Tibial artery (tissue), 4 donors: ENCODE measurements around the gene RAB41.
"Not testable (repeated sequence)": the region's sequence is repeated elsewhere in the genome, so short reads cannot be mapped to it uniquely, and the experiment has no call there.

ENCODE experiments used
- DNase-seq, 2 donors: peaks; one replicate each; pipeline ENCODE4 v3.0.0-alpha.2; 2019
- H3K27ac ChIP-seq, 2 donors: fragments of 200-600 bp; sonication (generic) in 1 of 2; 1 replicate in 1 of 2; 2 replicates in 1 of 2; pipeline ENCODE4 v1.5.1; 2018 to 2019; ENCODE audit warnings: mild to moderate bottlenecking in 1 of 2
- H3K27me3 ChIP-seq, 2 donors: fragments of 200-600 bp; sonication (generic) in 1 of 2; one replicate each; pipeline versions ENCODE4 v1.5.1 to v1.6.0; 2016 to 2019
- H3K36me3 ChIP-seq, 3 donors: fragments of 200-600 bp; sonication (generic) in 2 of 3; one replicate each; pipeline ENCODE4 v1.5.1; 2016 to 2019; ENCODE audit warnings: mild to moderate bottlenecking in 2 of 3
- H3K4me1 ChIP-seq, 4 donors: fragments of 200-600 bp; sonication (generic) in 2 of 4; 1 replicate in 3 of 4; 2 replicates in 1 of 4; pipeline ENCODE4 v1.5.1; 2016 to 2019
- H3K4me3 ChIP-seq, 2 donors: fragments of 200-600 bp; sonication (generic) in 1 of 2; 1 replicate in 1 of 2; 2 replicates in 1 of 2; pipeline ENCODE4 v1.5.1; 2018 to 2019; ENCODE audit warnings: mild to moderate bottlenecking in 2 of 2
- H3K9me3 ChIP-seq, 3 donors: fragments of 200-600 bp; sonication (generic) in 1 of 3; one replicate each; pipeline ENCODE4 v1.5.1; 2016 to 2019
- intact Hi-C: fragments of 100-400 bp; cut with DNase I; formaldehyde crosslinking; loops from one replicate; pipeline ENCODE4 v1.15.0; 2023; ENCODE audit warnings: low total_unique reads
- TF ChIP-seq, protein P1 (sequence below), 2 experiments: fragments of 200-600 bp in 1 of 2; fragments of 450-650 bp in 1 of 2; IDR thresholded peaks; one replicate each; pipeline ENCODE4 v1.5.1; 2017 to 2019; ENCODE audit warnings: antibody characterized with exemption in 2 of 2, mild to moderate bottlenecking in 1 of 2, moderate library complexity in 1 of 2

Gene RAB41

DNA sequence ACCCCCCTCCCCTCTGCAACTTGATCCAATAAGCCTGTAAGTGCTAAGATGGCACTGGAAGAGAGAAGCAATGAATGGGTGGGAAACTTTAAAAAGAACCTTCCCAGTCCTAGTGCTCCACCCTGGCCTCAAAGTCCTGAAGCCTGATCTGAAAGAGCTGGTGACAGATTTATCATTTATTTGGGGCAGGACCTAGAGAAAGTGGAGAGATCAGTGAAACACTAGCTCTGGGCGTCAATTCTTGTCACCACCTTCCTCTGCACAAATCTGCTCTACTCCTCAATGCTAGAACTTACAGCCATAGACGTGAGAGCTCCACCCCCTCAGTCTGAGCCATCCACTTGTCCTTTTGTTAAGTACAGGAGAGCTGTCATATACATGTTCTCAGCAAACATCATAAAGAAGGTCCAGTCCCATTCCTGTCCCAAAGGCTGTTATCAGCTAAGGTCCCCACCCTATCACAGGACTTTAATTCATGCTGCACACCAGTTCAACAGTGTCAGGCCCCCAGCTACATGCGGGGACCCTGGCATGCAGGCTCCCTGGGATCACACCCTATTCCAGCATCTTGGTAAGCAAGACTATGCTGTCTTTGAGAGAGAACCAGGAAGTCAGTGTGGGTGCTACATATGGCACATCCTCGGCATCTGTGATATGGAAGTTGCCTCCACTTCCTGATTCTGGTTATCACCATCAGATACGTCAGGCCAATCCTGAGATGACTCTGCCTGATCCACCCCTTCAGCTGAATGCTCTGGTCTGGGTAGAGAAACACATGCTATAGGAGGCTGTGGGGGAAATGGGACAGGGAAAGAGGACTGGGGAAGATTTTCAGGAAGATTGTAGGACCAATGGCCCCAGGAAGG is 24.3 kb upstream of the RAB41 start:
- TF ChIP-seq, protein P1, sequence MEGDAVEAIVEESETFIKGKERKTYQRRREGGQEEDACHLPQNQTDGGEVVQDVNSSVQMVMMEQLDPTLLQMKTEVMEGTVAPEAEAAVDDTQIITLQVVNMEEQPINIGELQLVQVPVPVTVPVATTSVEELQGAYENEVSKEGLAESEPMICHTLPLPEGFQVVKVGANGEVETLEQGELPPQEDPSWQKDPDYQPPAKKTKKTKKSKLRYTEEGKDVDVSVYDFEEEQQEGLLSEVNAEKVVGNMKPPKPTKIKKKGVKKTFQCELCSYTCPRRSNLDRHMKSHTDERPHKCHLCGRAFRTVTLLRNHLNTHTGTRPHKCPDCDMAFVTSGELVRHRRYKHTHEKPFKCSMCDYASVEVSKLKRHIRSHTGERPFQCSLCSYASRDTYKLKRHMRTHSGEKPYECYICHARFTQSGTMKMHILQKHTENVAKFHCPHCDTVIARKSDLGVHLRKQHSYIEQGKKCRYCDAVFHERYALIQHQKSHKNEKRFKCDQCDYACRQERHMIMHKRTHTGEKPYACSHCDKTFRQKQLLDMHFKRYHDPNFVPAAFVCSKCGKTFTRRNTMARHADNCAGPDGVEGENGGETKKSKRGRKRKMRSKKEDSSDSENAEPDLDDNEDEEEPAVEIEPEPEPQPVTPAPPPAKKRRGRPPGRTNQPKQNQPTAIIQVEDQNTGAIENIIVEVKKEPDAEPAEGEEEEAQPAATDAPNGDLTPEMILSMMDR (IDR thresholded peaks at IDR 0.05), result no peak
- Histone ChIP-seq H3K4me1 (no peaks in the 10 kb centered on the region), H3K27ac (no peak overlapping the region), H3K4me3 (no peak overlapping the region), H3K36me3 (no peaks in the 10 kb centered on the region), H3K9me3 (no peaks in the 10 kb centered on the region), H3K27me3 (no peaks in the 10 kb centered on the region)
- intact Hi-C loops, result no loop called here
- no peak for DNase-seq

DNA sequence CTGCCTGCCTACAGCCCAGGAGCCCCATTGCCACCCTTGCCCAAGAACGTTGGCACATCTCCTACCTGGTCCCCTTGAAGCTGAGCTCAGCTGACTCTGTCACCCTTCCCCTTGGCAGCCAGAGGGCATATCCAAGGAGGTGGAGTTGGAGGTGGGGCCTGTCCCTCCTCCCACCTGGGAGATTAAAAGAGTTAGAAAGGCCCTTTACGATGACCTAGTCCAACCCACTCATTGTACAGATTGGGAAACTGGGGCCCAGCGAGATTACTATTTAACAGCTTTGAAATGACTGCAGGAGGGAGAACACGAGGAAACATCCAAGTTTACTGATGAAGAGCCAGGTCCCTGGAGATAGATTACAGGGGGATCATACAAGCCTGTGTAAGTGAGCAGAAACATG is 21.9 kb upstream of the RAB41 start, which contains the start of gene P2RY4:
TSS of gene P2RY4 (minus strand) at position 101 of the 400 bp plus-strand sequence. CDS start 580 bp downstream, outside the sequence.
- H3K4me1 ChIP-seq, result no peaks in the 10 kb centered on the region
- H3K27ac ChIP-seq, result no peak within 1 kb of the TSS
- no peaks in the 10 kb centered on the region for H3K36me3 ChIP-seq
- no peaks in the 10 kb centered on the region for H3K9me3 ChIP-seq
- DNase-seq, result no peak
- H3K4me3 ChIP-seq, result no peak within 1 kb of the TSS
- TF ChIP-seq, protein P1 (IDR thresholded peaks at IDR 0.05), result no peak
- no peaks in the 10 kb centered on the region for H3K27me3 ChIP-seq
- intact Hi-C loops, result no loop called here

DNA sequence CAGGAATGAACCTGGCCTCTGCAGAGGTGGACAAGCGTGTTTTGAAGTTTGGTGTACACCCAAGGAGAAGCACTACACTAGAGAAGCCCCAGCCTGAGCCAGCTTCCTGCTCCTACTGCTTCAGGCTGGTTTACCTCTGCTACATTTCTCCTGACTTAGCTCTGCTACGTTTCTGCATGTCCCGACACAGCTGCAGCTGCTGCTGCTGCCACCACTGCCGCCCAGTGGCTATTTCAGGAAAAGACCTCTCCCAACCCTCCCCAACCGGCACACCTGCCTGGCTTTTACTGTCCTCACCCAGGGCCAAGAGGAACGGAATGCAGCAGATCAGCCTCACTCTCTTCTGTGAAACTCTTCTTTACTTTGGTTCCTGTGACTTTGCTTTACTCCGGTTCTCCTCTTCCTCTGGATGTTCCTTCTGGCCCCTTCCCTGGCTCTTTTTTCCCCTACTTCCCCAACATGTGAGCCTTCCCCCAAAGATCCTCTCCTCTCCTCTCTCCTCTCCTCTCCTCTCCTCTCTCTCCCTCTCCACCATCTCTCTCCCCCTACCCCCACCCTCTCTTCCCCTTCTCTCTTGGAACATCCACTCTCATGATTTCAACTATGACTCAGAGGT is 18.9 kb upstream of the RAB41 start:
- Histone ChIP-seq H3K4me3 (no peak overlapping the region), H3K36me3 (no peaks in the 10 kb centered on the region), H3K27me3 (no peaks in the 10 kb centered on the region), H3K4me1 (no peaks in the 10 kb centered on the region), H3K27ac (no peak overlapping the region), H3K9me3 (no peaks in the 10 kb centered on the region)
- intact Hi-C loops, result no loop called here
- peak in 1 of 2 donors; percentile 20 for DNase-seq
- TF ChIP-seq, protein P1 (IDR thresholded peaks at IDR 0.05), result peak; percentile 32 to 34

DNA sequence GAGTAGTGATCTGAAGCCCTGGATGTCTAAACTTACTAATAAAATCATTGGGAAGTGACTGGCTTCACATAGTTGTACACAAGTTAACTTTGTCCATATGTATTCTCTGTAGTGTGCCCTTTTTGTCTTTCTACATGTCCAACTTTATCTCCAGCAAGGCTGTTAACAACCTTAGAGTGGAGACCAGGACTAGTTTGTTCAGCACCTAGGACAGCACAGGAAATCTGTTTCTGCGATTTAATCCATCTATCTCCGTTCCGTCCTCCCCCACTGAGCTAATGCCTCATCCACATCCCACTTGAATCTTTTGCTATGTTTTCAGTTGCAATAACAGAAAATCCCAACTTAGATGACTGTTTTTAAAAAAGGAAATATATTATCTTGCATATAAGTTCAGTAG is 17.2 kb upstream of the RAB41 start:
- Histone ChIP-seq H3K4me1 (no peaks in the 10 kb centered on the region), H3K27me3 (no peaks in the 10 kb centered on the region), H3K9me3 (no peaks in the 10 kb centered on the region), H3K4me3 (no peak overlapping the region), H3K27ac (no peak overlapping the region), H3K36me3 (no peaks in the 10 kb centered on the region)
- TF ChIP-seq, protein P1 (IDR thresholded peaks at IDR 0.05), result no peak
- no peak for DNase-seq
- intact Hi-C loops, result no loop called here

DNA sequence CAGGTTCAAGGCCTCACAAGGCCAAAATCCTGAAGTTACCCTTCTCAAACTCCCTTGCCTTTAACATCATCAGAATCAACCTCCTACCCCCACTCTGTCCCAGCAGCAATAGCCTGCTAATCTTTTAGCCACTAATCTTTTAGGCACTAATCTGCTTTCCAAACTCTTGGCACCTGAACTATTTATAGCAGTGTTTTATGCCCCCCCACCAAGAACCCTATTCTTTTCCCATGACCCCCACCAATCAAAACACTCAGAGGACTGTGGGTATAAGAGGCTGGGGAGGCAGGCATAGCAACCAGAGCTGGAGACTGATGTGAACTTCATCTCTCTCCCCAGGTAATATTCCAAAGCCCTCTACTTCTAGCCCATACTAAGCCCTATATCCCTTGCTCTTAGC is 13.9 kb upstream of the RAB41 start, which contains the start of gene ARR3:
TSS of gene ARR3 (plus strand) at position 301 of the 400 bp plus-strand sequence. CDS start 1,052 bp downstream, outside the sequence.
- TF ChIP-seq, protein P1 (IDR thresholded peaks at IDR 0.05), result no peak
- no peak for DNase-seq
- intact Hi-C loops, result no loop called here

DNA sequence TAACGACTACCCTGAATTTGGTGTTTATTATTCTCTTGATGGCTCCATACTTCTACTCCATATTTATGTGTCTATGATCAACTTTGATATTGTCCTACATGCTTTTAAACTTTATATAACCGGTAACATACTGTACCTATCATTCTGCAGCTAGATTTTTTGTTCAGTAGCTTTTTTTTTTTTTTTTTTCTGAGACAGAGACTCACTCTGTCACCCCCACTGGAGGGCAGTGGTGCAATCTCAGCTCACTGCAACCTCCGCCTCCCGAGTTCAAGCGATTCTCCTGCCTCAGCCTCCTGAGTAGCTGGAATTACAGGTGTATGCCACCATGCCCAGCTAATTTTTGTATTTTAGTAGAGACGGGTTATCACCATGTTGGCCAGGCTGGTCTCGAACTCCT is 7.9 kb upstream of the RAB41 start:
- intact Hi-C loops, H3K4me1 ChIP-seq, H3K4me3 ChIP-seq, H3K27ac ChIP-seq, H3K27me3 ChIP-seq, H3K36me3 ChIP-seq, H3K9me3 ChIP-seq, DNase-seq: not testable (repeated sequence)

More for the DNA sequence above, 13.9 kb upstream of the RAB41 start, which contains the start of gene ARR3:
- Histone ChIP-seq H3K4me3 (no peak within 1 kb of the TSS), H3K36me3 (no peaks in the 10 kb centered on the region), H3K9me3 (no peaks in the 10 kb centered on the region), H3K27me3 (no peaks in the 10 kb centered on the region), H3K4me1 (no peaks in the 10 kb centered on the region), H3K27ac (no peak within 1 kb of the TSS)
